Mucosa of descending colon (tissue), 3 donors: ENCODE data around the gene LOXL1. TPM values are rescaled to one million over a fixed set of nuclear protein-coding genes. Genes with fewer than 3 reads are reported as not detected.
A peak's percentile ranks its signal among the peaks of the same experiment; 100 is the strongest.

Experiments
- ATAC-seq: fragments of 200-7000 bp; cut with Tn5 transposase; one replicate; pipeline ENCODE4 v1.9.1; 2020; ENCODE audit warnings: mild to moderate bottlenecking, moderate library complexity
- DNase-seq, 3 donors: peaks; one replicate each; pipeline ENCODE4 v3.0.0-alpha.2; 2020
- H3K36me3 ChIP-seq: fragments of 200-600 bp; one replicate; pipeline ENCODE4 v1.8.0; 2021; ENCODE audit warnings: low read depth, mild to moderate bottlenecking
- H3K4me1 ChIP-seq: fragments of 200-600 bp; one replicate; pipeline ENCODE4 v1.8.0; 2021; ENCODE audit warnings: low read depth, mild to moderate bottlenecking
- H3K4me3 ChIP-seq: fragments of 200-600 bp; one replicate; pipeline ENCODE4 v1.8.0; 2021; ENCODE audit warnings: mild to moderate bottlenecking
- H3K9me3 ChIP-seq: fragments of 200-600 bp; one replicate; pipeline ENCODE4 v1.8.0; 2021; ENCODE audit warnings: mild to moderate bottlenecking
- intact Hi-C, 2 donors: fragments of 100-400 bp; cut with DNase I in 1 of 2; cut with micrococcal nuclease in 1 of 2; formaldehyde crosslinking; loops; one replicate each; pipeline versions ENCODE4 v1.11.0 to v1.11.1; 2022; cut with DNase I, micrococcal nuclease
- total RNA-seq, 3 donors: library from RNA; stranded (reverse); fragmentation: NEBNext Ultra II Directional in 2 of 3; extraction: Animal tissue kit (Norgen Biotek cat#: 25700) in 2 of 3; gene quantifications; one replicate each; pipeline versions ENCODE4 v1.2.1 to v1.2.4, GENCODE V29; 2021 to 2023
- TF ChIP-seq, protein P1 (sequence below): fragments of 200-600 bp; IDR thresholded peaks from one replicate; pipeline ENCODE4 v1.8.0; 2022; ENCODE audit warnings: antibody characterized with exemption, mild to moderate bottlenecking
- donor health status: DM: no; HTN: no; CAD: no; lungs with moderate emphysema.
- donor health status: DM: no; HTN: no; CAD: no.
- donor health status: DM: no; HTN: yes; CAD: no.

The LOXL1 gene
- total RNA-seq, 3 donors from 2014 or later: 0.87 to 7.9 (median 5.1) TPM

- no peaks in the 10 kb centered on the region for H3K36me3 ChIP-seq
- DNase-seq (peak; percentile 46 to 79 (median 77)), ATAC-seq (peak; percentile 42)
- intact Hi-C loops: no loop called here
- H3K4me1 ChIP-seq: peaks cover 19% of the 10 kb centered on the region
- H3K9me3 ChIP-seq: no peaks in the 10 kb centered on the region
- no peak overlapping the region for H3K4me3 ChIP-seq
- TF ChIP-seq, protein P1, sequence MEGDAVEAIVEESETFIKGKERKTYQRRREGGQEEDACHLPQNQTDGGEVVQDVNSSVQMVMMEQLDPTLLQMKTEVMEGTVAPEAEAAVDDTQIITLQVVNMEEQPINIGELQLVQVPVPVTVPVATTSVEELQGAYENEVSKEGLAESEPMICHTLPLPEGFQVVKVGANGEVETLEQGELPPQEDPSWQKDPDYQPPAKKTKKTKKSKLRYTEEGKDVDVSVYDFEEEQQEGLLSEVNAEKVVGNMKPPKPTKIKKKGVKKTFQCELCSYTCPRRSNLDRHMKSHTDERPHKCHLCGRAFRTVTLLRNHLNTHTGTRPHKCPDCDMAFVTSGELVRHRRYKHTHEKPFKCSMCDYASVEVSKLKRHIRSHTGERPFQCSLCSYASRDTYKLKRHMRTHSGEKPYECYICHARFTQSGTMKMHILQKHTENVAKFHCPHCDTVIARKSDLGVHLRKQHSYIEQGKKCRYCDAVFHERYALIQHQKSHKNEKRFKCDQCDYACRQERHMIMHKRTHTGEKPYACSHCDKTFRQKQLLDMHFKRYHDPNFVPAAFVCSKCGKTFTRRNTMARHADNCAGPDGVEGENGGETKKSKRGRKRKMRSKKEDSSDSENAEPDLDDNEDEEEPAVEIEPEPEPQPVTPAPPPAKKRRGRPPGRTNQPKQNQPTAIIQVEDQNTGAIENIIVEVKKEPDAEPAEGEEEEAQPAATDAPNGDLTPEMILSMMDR: no peak
Measured at GRCh38 chr15:73927003-73927475, 777 bp downstream of the LOXL1 start.

DNA sequence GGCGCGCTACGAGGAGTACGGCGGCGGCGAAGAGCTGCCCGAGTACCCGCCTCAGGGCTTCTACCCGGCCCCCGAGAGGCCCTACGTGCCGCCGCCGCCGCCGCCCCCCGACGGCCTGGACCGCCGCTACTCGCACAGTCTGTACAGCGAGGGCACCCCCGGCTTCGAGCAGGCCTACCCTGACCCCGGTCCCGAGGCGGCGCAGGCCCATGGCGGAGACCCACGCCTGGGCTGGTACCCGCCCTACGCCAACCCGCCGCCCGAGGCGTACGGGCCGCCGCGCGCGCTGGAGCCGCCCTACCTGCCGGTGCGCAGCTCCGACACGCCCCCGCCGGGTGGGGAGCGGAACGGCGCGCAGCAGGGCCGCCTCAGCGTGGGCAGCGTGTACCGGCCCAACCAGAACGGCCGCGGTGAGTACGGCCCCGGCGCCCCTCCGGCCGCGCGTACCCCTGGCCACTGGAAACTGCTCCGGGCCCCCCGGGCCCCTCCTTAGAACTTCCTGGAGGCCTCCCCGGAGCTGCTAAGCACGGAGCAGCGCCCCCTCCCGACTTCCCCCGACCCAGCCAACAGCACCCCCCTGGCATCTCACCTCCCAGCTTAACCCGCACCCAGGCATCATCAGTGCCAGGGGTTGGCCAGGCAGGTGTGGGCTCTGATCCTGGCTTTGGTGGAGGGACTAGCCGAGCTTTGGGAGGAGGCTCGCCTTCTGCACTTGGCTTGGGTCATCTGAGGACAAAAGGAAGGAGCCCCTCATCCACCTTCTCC, 1.4 kb downstream of the LOXL1 start:
- Histone ChIP-seq H3K4me3 (no peak overlapping the region), H3K36me3 (no peaks in the 10 kb centered on the region), H3K4me1 (peaks cover 19% of the 10 kb centered on the region), H3K9me3 (no peaks in the 10 kb centered on the region)
- intact Hi-C loops: no loop called here
- TF ChIP-seq, protein P1: peak; percentile 50
- peak; percentile 73 to 81 (median 74) for DNase-seq
- ATAC-seq: peak; percentile 82

DNA sequence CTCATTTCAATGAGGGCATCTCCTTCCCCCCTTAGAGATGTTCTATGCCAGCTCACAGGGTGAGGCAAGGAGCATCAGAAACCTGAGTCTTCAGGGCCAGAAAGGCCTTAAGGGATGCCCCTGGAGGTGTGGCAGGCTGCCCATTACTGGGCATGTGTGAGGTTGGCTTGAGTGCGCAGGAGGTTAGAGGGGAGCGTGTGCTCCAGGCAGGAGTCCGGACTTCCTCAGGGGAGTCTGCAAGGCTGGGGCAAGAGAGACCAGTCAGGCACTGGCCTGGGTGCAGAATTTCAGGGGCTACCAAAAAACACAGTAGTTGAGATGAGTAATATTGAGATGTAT, 1.9 kb downstream of the LOXL1 start:
- Histone ChIP-seq H3K4me3 (no peak overlapping the region), H3K4me1 (peaks cover 19% of the 10 kb centered on the region), H3K36me3 (no peaks in the 10 kb centered on the region), H3K9me3 (no peaks in the 10 kb centered on the region)
- DNase-seq (no peak), ATAC-seq (no peak)
- TF ChIP-seq, protein P1: no peak
- intact Hi-C loops: no loop called here

- DNase-seq: no peak
- intact Hi-C loops: no loop called here
- Histone ChIP-seq H3K36me3 (no peaks in the 10 kb centered on the region), H3K4me1 (peaks cover 19% of the 10 kb centered on the region), H3K9me3 (no peaks in the 10 kb centered on the region), H3K4me3 (no peak overlapping the region)
- TF ChIP-seq, protein P1: no peak
- ATAC-seq: no peak
Measured at GRCh38 chr15:73928971-73929627, 2.8 kb downstream of the LOXL1 start.

DNA sequence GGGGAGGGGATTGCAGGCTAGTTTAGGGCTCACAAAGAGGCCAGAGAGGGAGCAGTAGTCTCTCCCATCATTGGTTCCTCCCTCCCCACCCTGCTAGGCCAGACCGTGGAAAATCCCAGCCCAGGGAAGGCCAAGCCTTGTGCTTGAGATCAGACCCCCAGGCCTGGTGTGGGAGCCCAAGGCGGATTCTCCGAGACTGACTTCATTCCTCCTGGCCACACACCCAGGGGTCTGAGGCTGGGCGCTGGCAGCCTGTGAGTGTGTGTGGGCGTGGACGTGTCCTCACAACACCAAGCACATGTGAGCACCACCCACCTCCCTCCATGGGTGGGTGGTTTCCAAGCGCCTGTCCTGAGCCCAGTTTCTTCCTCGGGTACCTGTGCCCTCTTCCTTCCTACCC, 4.1 kb downstream of the LOXL1 start:
- ATAC-seq (no peak), DNase-seq (no peak)
- Histone ChIP-seq H3K4me1 (peaks cover 19% of the 10 kb centered on the region), H3K4me3 (no peak overlapping the region), H3K9me3 (no peaks in the 10 kb centered on the region), H3K36me3 (no peaks in the 10 kb centered on the region)
- TF ChIP-seq, protein P1: no peak
- intact Hi-C loops: no loop called here
